ENCODE measurements around the gene ADGRA1. TPM values are rescaled to one million over a fixed set of nuclear protein-coding genes. Genes with fewer than 3 reads are reported as not detected.
"Not testable (repeated sequence)": the region's sequence is repeated elsewhere in the genome, so short reads cannot be mapped to it uniquely, and the experiment has no call there.

Gene ADGRA1
- total RNA-seq, result 0.13 TPM

GRCh38 chr10:133087679-133088178 lies at the start of gene ADGRA1:
TSS of gene ADGRA1 (plus strand) at chr10:133087924. CDS start at chr10:133088910, 986 bp downstream.
- DNase-seq (ENCODE audit: low spot score), result no peak

DNA sequence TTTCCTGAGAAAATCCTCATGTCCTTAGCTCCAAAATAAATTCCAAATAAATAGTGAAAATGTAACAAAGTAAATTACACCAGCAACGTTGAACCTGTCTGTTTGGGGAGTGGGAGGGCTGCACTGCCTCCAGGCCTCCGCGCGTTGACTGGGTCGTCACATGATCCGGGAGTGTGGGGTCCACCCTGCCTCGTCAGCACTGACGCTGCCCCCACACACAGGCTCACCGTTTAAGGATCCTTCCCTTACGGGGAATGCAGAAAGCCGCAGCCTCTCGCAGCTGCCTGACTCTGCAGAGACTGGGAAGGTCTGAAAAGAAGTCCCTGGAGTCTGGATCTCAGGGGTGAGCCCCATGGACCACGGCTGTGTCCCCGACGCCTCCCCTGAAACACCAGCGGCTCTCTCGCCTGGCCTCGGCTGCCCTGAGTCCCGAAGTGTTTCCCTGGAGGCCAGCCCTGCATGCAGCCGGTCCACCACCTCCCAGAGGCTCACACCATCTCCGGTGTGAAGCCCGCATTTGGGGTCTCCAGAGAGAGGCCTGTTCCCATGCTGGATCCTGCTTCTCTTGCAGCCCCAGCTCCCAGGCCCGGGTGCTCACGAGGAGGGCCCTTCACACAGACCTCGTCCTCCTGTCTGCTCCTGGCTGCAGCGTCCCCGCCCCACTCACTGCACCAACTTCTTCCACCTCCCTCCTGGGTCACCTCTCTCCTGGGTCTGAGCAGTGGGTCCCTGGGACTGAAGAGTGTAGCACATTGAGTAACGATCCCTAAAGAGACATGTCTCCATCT lies 49.5 kb upstream of the ADGRA1 start:
- no peak for DNase-seq (ENCODE audit: low spot score)

DNA sequence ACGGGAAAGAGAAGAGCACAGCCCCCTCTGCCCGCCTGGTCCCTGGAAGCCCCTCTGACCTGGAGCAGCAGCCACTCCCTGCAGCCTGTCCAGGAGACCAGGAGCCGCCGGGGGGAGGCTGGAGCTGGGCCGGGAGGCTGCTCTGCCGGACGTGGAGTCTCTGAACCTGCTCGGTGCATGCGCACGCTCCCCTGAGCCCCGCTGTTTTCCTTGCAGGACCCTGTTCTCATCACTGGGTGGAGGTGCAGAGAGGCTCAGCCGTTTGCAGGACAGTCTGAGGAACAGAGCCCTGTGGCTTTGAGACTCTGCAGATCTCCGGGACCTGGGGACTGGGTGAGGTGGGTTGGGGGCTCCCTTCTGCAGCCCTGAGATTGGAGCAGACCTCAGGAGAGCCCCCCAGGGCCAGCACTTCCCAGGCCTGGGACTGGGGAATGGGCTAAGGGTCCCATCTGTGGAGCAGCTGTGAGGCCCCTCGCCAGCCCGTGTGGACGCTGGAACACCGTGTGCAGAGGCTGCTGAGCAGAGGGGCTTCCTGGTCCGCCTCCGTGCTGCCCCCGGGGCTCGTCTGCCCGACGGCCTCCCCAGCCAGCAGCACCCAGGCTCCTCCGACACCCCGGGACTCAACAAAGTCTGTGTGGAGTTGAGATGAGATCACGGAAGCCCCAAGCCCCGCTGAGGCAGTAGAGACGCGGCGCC lies 48.5 kb upstream of the ADGRA1 start:
- DNase-seq (ENCODE audit: low spot score), result no peak

DNA sequence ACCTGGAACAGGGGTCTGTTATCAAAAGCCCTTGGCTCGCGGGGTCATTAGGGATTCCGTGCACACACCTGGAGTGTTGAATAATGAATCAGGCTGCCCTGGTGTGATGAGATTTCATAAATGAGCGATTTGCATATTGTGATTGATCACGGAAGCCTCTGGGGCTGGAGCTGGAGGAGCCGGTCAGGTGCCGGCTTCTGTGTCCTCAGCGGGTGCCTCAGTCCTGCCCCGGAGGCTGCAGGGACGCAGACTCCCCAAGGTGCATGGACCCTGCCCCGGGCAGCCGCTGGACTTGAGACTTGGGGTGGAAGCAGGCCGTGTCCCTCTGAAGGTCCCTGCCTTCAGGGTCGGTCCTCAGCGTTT lies 47.9 kb upstream of the ADGRA1 start:
- no peak for DNase-seq (ENCODE audit: low spot score)

- no peak for DNase-seq (ENCODE audit: low spot score)
Observed at GRCh38 chr10:133040198-133040597, 47.5 kb upstream of the ADGRA1 start.

- no peak for DNase-seq (ENCODE audit: low spot score)
Observed at GRCh38 chr10:133041101-133041500, 46.6 kb upstream of the ADGRA1 start.

- DNase-seq (ENCODE audit: low spot score), result no peak
Observed at GRCh38 chr10:133042061-133042460, 45.7 kb upstream of the ADGRA1 start.

DNA sequence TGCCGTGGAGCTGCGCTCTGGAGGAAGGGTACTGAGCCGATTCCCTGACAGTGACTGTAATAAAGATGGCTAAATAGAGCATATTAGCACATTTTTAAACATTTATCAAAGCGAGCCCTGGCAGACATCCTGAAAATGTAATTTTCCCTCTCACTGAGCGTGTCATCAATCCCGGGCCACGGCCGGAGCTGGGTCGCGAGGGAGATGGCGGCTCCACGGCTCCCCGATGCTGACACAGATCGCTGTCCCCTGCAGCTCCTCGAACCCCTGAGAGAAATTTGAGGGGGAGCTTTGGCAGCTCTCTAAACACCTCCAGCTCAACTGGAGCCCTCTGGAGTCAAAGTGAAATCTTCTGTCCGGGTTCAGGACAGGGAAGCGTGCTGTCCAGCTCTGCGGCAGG lies 44.9 kb upstream of the ADGRA1 start:
- no peak for DNase-seq (ENCODE audit: low spot score)

DNA sequence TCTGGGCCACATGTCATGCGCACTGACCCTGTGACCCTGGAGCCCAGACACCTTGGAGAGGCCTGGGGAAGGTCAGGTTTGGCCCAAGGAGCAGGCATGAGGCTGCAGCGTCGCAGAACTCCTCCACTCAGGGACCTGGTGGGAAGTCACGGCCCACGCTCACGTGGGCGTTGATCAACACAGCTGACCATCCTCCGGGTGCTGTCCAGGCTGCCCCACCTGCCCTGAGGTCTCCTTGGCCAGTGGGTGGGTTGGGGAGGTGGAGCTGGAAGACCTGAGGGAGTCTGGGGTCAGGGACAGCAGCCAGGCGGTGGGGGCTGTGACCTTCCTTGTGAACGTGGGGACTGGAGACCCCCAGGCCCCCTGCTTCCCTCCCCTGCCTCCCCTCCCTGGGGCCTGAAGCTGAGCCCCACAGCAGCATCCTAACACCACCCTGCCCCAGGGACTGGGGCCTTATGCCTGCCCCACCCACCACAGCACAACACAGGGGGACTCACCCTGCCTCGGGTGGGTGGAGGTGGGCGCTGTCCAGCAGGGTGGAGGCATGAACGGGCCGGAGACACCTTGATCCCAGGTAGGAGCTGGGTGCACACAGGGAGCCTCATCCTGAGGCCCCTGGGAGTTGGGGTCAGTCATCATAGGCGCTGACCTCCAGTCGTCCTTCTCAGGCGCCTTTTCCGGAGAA lies 44.0 kb upstream of the ADGRA1 start:
- DNase-seq (ENCODE audit: low spot score), result no peak

- no peak for DNase-seq (ENCODE audit: low spot score)
Observed at GRCh38 chr10:133044401-133044811, 43.3 kb upstream of the ADGRA1 start.

- DNase-seq (ENCODE audit: low spot score), result no peak
Observed at GRCh38 chr10:133045556-133046389, 42.0 kb upstream of the ADGRA1 start.

DNA sequence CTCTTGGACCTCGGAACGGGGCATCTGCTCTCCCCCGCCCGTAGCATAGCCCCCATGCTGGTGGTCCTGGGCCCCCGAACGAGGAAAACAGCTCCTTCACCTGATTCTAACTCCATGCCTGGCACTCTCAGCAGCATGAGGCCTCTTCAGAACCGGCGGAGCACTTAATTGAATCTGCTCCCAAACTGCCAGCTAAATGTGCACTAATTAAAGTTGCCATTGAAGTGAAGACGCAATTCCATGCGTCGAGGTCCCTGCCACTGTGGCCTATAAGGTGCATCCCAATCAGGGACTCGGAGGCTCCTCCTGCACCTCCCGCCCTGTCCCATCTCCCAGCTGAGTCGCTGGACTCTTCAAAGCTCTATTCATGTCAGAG lies 41.3 kb upstream of the ADGRA1 start:
- no peak for DNase-seq (ENCODE audit: low spot score)

DNA sequence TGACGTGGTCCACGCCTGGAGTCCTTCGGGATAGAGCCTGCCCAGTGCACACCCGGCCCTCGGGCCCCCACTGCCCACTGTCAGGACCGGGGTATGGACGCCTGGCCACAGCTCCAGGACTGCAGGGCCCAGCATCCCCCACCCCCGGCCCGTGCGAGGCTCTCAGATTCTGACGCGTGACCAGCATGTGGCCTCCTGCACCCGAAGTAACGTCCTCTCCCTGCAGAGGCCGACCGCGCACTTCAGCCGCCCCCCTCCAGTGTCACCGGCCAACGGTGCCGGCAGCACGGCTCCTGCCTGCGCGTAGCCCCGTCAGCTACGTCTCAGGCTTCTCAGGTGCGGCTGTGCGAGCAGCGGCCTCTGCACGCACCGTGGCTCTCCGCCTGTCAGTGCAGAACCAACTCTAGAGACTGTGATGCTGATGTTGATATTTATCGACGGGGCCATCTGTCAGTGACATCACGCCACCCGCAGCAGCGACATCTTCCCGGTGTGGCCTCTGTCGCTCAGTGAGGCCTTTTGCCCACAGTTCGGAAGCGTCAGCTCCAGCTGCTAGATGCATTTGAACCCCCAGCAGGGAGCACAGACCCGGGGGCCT lies 40.1 kb upstream of the ADGRA1 start:
- DNase-seq (ENCODE audit: low spot score), result no peak

DNA sequence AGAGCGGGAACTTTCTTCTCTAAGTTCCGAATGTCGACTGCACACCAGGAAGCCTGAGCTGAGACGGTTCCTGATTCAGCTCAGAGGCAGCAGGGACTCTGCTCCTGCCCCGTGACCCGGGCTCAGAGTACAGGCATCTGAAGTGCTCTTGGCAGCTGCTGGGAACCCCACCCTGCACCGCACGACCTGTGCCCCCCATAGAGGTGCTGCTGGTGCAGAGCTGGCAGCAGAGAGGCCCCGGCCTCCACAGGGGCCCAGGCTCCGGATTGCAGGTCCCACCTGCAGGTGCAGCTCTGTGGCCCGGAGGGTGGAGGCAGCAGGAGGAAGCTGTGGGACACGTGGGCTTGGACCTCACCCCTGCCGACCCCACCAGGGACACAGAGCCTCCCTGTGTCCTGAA lies 39.5 kb upstream of the ADGRA1 start:
- DNase-seq (ENCODE audit: low spot score), result no peak

GRCh38 chr10:133048926-133049325 lies 38.8 kb upstream of the ADGRA1 start:
- DNase-seq (ENCODE audit: low spot score), result no peak

- DNase-seq (ENCODE audit: low spot score), result no peak
Observed at GRCh38 chr10:133049639-133050038, 38.1 kb upstream of the ADGRA1 start.

GRCh38 chr10:133050371-133050770 lies 37.4 kb upstream of the ADGRA1 start:
- DNase-seq (ENCODE audit: low spot score), result no peak

GRCh38 chr10:133052076-133052475 lies 35.6 kb upstream of the ADGRA1 start:
- no peak for DNase-seq (ENCODE audit: low spot score)

GRCh38 chr10:133053527-133054133 lies 34.1 kb upstream of the ADGRA1 start:
- DNase-seq (ENCODE audit: low spot score), result not testable (repeated sequence)

DNA sequence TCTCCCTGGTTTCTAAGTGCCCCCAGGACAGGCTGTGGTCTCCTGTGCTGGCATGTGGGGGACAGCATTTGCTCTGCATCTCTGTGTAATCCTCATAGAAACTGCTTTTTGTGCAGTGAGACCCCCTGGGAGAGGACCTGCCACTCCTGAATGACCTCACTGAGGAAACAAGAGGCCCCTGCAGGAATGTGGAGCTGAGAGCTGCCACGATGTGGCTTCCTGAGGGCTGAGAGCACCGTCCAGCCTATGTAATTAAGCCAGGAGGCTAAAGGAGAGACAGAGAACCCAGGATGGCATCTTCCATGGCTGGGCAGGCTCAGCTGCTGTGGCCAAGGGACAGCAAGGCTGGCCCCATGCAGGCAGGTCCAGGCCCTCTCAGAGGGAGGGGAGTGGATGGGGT lies 32.3 kb upstream of the ADGRA1 start:
- DNase-seq (ENCODE audit: low spot score), result no peak

DNA sequence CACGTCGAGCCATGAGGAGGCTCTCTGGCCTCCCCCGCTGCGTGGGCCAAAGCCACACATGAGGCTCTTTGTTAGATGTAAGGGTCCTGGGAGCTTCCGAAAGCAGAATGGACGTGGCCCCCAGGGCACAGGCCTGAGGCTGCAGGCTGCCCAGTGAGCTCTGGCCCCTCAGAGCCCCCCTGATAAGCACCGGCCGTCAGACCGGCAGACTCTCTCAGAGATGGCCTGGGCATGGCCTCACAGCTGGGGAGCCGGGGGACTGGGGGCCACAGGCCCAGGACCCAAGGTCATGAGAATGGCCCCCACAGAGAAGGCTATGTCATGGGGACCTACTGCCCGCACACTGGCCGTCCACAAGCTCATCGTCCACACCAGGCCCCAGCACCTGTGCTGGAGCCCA lies 31.7 kb upstream of the ADGRA1 start:
- DNase-seq (ENCODE audit: low spot score), result no peak

Measured in ureter (tissue), 1 donor.